Amygdala (tissue), 56 donors: ENCODE results near the gene FBXW4.

Experiments
- DNase-seq, 56 donors: peaks; one replicate each; lab custom pipeline; 2025; lab: John Stamatoyannopoulos, UW

The FBXW4 gene

GRCh38 chr10:101694674-101695403 lies at the start of gene FBXW4:
TSS of gene FBXW4 (minus strand) at chr10:101695170. CDS start at chr10:101695105, 65 bp downstream.
- peak in 42 of 56 donors; percentile 11 to 74 (median 43) for DNase-seq

GRCh38 chr10:101744267-101744666 lies 49.3 kb upstream of the FBXW4 start:
- DNase-seq, result no peak

DNA sequence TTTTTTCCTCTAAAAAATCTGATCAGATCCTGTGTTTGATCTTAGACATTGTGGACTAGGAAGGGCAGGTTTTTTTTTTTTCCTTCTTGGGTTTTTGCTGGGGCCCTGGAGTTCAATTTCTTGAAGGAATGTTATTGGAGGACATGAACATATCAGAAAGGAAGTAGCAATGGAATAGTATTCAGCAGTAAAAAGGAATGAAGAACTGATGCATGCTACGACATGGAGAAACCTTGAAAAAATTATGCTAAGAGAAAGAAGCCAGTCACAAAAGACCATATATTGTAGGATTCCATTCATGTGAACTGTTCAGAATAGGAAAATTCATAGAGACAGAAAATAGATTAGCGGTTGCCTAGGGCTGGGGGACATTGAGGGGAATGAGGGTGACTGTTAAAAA lies 47.0 kb upstream of the FBXW4 start:
- no peak for DNase-seq

- DNase-seq, result no peak
Observed at GRCh38 chr10:101736666-101737065, 41.7 kb upstream of the FBXW4 start.

GRCh38 chr10:101732096-101732495 lies 37.1 kb upstream of the FBXW4 start:
- DNase-seq, result no peak

GRCh38 chr10:101726115-101726387 lies 31.1 kb upstream of the FBXW4 start:
- no peak for DNase-seq

GRCh38 chr10:101725296-101726114 lies 30.5 kb upstream of the FBXW4 start:
- DNase-seq, result no peak

DNA sequence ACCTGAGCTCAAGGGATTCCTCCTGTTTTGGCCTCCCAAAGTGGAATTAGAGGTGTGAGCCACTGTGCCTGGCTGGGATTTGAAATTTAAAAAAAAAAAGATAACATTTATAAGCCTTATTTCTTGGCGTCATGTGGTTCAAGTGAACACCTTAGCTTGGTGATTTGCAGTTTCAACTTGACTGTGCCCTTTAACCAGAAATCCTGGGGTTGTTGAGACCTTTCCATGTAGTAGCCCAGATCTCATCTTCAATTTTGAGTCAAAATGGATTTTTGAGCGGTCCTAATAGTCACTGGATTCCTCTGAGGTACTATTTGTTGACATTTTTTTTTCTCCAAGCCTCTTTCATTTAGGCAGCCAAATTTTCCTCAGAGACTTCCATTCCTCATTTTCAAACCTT lies 29.5 kb upstream of the FBXW4 start:
- no peak for DNase-seq

DNA sequence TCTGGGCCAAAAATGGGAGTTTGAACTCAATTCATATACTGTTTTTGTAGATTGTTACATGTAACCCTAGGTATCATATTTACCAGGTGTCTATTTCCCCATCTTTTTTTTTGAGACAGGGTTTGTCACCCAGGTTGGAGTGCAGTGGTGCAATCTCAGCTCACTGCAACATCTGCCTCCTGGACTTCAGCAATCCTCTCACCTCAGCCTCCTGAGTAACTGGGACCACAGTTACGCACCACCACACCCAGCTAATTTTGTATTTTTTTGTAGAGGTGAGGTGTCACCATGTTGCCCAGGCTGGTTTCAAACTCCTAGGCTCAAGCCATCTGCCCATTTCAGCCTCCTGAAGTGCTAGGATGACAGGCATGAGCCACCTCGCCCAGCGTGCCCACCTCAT lies 28.2 kb upstream of the FBXW4 start:
- DNase-seq, result no peak

DNA sequence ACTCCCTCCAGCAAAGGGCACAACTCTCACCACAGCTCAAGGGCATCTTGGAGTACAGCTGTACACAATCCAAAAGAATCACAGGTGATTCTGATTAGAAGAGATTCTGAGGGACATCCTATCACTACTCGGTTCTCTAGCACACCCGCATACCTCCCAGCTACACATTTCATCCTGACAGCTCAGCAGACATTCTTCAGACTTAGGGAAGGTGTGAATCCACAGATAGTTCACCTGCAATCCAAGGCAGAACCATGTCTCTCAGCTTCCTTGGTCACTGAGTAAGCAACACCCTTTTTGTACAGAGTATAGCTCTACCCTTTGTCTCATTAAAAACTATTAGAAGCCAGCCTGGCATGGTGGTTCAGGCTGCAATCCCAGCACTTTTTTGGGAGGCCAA lies 26.8 kb upstream of the FBXW4 start:
- DNase-seq, result no peak

DNA sequence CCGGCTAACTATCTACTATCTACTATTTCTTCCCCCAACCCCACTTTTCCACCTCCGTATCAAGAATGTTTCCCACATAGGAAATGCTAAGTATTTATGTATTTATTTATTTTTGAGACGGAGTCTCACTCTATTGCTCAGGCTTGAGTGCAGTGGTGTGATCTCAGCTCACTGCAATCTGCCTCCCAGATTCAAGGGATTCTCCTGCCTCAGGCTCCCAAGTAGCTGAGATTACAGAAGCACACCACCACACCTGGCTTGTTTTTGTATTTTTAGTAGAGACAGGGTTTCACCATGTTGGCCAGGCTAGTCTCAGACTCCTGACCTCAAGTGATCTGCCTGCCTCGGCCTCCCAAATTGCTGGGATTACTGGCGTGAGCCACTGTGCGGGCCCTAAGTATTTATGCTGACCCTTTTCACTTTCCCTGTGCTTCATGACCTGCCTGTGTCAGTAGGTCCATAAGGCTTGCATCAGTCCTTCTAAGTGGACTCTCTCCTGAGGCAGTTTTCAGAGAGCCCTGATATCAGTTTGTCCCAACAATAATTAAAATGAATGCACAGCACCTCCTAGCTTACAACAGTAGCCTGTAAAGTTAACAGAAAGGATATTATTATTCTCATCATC lies 25.7 kb upstream of the FBXW4 start:
- DNase-seq, result no peak

GRCh38 chr10:101718690-101719275 lies 23.8 kb upstream of the FBXW4 start:
- DNase-seq, result no peak

DNA sequence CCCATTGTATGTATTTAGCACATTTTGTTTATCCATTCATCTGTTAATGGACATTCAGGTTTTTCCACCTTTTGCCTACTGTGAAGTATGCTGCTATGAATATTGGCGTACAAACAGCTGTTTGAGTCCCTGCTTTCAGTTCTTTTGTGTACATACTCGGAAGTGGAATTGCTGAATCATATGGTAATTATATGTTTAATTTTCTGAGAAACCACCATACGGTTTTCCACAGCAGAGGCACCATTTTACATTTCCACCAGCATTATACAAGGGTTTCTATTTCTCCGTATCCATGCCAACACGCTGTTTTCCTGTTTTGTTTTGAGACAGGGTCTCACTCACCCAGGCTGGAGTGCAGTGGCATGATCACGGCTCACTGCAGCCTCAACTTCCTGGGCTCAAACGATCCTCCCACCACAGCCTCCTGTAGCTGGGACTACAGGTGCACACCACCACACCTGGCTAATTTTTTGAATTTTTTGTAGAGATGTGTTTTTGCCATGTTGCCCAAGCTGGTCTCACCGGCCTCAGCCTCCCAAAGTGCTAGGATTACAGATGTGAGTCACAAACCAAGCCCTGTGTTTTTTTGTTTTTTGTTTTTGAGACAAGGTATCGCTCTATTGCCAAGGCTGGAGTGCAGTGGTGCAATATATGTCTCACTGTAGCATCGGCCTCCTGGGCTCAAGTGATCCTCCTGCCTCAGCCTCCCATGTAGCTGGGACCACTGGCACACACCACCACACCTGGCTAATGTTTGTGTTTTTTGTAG lies 22.1 kb upstream of the FBXW4 start:
- DNase-seq, result no peak

DNA sequence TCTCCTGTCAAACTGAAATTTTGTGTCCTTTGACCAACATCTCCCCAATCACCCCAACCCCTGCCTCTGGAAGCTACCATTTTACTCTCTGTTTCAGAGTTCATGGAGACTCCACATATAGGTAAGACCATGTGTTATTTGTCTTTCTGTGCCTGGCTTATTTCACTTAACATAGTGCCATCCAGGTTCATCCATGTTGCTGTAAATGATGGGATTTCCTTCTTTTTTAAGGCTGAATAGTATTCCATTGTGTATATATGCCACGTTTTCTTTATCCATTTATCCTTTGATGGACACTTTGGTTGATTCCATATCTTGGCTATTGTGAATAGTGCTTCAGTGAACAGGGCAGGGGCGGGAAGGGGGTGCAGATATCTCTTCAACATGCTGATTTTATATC lies 18.0 kb upstream of the FBXW4 start:
- DNase-seq, result no peak

GRCh38 chr10:101710793-101711192 lies 15.8 kb upstream of the FBXW4 start:
- DNase-seq, result no peak

GRCh38 chr10:101710059-101710695 lies 15.2 kb upstream of the FBXW4 start:
- no peak for DNase-seq

GRCh38 chr10:101709359-101710058 lies 14.5 kb upstream of the FBXW4 start:
- DNase-seq, result no peak

DNA sequence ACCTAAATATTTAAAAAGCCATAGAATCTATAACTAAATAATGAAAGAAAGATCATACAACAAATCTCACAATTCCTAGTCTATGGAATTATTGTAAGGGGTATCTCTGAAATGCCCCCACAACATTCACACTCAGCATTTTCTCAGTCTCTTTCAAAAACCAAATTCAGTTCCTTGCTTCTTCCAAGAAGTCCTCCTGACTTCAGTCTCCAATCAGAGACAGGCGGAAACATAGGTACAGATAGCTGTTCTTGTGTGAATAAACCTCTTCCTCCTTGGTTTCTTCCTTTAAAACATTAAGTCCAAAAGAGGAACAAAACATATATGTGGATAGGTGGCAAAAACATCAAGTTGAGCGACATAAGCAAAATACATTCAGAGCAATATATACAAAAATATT lies 13.9 kb upstream of the FBXW4 start:
- no peak for DNase-seq

GRCh38 chr10:101708073-101708472 lies 13.1 kb upstream of the FBXW4 start:
- no peak for DNase-seq

DNA sequence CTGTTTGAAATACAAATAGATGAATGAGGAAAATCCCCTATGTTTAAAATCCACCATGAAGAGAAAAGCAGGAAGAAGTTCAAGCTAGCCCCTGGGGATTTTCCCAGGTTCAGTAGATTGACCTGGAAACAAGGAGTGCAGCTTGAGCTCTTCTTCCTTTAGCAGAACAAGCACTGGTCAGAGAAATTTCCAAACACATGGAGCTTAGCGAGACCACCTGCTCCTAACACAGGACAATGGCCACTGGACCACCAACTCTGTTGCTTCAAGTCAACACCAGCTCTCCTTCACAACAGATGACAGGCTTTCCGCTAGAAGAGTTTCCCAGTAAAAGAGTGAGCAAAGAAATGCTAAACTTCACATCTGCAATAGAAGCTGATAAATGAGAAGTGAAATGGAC lies 9.4 kb upstream of the FBXW4 start:
- no peak for DNase-seq
